Body of pancreas (tissue), 4 donors: ENCODE results near the gene KRTAP4-11. TPM values are rescaled to one million over a fixed set of nuclear protein-coding genes. Genes with fewer than 3 reads are reported as not detected.
"Not testable (repeated sequence)": the region's sequence is repeated elsewhere in the genome, so short reads cannot be mapped to it uniquely, and the experiment has no call there.

ENCODE experiments used
- ATAC-seq: fragments of 150-250 bp; one replicate; pipeline ENCODE4 v1.9.1; 2016
- DNase-seq, 4 donors: peaks; one replicate each; pipeline ENCODE4 v3.0.0-alpha.2; 2019
- H3K27ac ChIP-seq, 4 donors: fragments of 200-600 bp; sonication (generic); 1 replicate in 3 of 4; 2 replicates in 1 of 4; pipeline versions ENCODE4 v1.5.1 to v1.6.1; 2016 to 2019; ENCODE audit warnings: mild to moderate bottlenecking in 1 of 4, mixed read lengths in 1 of 4, moderate library complexity in 1 of 4
- H3K27me3 ChIP-seq, 2 donors: fragments of 200-600 bp; sonication (generic); one replicate each; pipeline ENCODE4 v1.6.0; 2016; ENCODE audit warnings: mild to moderate bottlenecking in 1 of 2
- H3K36me3 ChIP-seq, 2 donors: fragments of 200-600 bp; sonication (generic); replicated peaks in 1 of 2; 2 replicates each; pipeline ENCODE4 v1.5.1; 2016; ENCODE audit warnings: low read depth in 2 of 2; ENCODE audit not compliant: insufficient read depth in 1 of 2
- H3K4me1 ChIP-seq: fragments of 200-600 bp; sonication (generic); one replicate; pipeline ENCODE4 v1.6.0; 2016
- H3K4me3 ChIP-seq, 2 donors: fragments of 200-600 bp; sonication (generic); 1 replicate in 1 of 2; 2 replicates in 1 of 2; pipeline ENCODE4 v1.5.1; 2016 to 2019
- H3K9me3 ChIP-seq, 3 donors: fragments of 200-600 bp; sonication (generic); 1 replicate in 2 of 3; 2 replicates in 1 of 3; pipeline ENCODE4 v1.5.1; 2016
- POLR2A ChIP-seq, 3 donors: fragments of 450-650 bp; IDR thresholded peaks; one replicate each; pipeline ENCODE4 v1.6.1; 2016; ENCODE audit warnings: antibody characterized with exemption in 3 of 3, mild to moderate bottlenecking in 2 of 3
- whole genome bisulfite sequencing, 2 donors: methylation state at CpG; one replicate each; pipeline ENCODE4 v1.1.5; 2017; 5-methylcytosine and 5-hydroxymethylcytosine counted together
- intact Hi-C: fragments of 100-400 bp; cut with DNase I; formaldehyde crosslinking; loops from one replicate; pipeline ENCODE4 v1.15.1; 2023
- total RNA-seq, 2 donors: library from RNA; depleted of rRNA; stranded (reverse); fragments of >200 nt; gene quantifications; one replicate each; pipeline ENCODE4 v1.1.0, GENCODE V29; 2016
- TF ChIP-seq, protein P1 (sequence below), 7 experiments: fragments of 450-650 bp in 4 of 7; fragments of 200-600 bp in 3 of 7; sonication (generic) in 3 of 7; IDR thresholded peaks; one replicate each; pipeline ENCODE4 v1.5.1; 2016 to 2019; ENCODE audit warnings: antibody characterized with exemption in 7 of 7

Gene KRTAP4-11
- total RNA-seq, 2 donors from 2014 or later = not detected

DNA sequence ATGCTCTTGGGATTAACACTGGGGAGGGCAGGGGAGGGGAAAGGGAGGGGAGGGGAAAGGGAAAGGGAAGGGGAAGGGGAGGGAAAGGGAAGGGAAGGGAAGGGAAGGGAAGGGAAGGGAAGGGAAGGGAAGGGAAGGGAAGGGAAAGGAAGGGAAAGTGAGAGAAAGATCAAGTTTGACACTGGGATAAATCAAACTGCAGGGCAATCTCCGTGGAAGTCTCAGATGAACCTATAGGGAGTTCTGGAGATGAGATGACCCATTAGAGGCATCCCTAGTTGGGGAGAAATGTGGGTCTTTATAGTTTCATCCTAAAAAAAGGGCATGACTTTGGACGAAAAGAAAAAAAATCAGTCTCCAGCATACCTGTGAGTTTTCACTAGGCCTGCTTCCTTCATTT is 3.6 kb upstream of the KRTAP4-11 start:
- intact Hi-C loops = no loop called here
- Histone ChIP-seq H3K27me3 (no peaks in the 10 kb centered on the region), H3K27ac (no peak overlapping the region), H3K4me1 (no peaks in the 10 kb centered on the region), H3K4me3 (no peak overlapping the region), H3K9me3 (no peaks in the 10 kb centered on the region), H3K36me3 (no peaks in the 10 kb centered on the region)
- TF ChIP-seq POLR2A (IDR thresholded peaks at IDR 0.05) = no peak
- TF ChIP-seq, protein P1, sequence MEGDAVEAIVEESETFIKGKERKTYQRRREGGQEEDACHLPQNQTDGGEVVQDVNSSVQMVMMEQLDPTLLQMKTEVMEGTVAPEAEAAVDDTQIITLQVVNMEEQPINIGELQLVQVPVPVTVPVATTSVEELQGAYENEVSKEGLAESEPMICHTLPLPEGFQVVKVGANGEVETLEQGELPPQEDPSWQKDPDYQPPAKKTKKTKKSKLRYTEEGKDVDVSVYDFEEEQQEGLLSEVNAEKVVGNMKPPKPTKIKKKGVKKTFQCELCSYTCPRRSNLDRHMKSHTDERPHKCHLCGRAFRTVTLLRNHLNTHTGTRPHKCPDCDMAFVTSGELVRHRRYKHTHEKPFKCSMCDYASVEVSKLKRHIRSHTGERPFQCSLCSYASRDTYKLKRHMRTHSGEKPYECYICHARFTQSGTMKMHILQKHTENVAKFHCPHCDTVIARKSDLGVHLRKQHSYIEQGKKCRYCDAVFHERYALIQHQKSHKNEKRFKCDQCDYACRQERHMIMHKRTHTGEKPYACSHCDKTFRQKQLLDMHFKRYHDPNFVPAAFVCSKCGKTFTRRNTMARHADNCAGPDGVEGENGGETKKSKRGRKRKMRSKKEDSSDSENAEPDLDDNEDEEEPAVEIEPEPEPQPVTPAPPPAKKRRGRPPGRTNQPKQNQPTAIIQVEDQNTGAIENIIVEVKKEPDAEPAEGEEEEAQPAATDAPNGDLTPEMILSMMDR (IDR thresholded peaks at IDR 0.05) = no peak
- ATAC-seq = no peak
- no peak for DNase-seq
- WGBS, 2 donors = 59 to 76% methylated on average over 2 of the region's 2 CpGs

DNA sequence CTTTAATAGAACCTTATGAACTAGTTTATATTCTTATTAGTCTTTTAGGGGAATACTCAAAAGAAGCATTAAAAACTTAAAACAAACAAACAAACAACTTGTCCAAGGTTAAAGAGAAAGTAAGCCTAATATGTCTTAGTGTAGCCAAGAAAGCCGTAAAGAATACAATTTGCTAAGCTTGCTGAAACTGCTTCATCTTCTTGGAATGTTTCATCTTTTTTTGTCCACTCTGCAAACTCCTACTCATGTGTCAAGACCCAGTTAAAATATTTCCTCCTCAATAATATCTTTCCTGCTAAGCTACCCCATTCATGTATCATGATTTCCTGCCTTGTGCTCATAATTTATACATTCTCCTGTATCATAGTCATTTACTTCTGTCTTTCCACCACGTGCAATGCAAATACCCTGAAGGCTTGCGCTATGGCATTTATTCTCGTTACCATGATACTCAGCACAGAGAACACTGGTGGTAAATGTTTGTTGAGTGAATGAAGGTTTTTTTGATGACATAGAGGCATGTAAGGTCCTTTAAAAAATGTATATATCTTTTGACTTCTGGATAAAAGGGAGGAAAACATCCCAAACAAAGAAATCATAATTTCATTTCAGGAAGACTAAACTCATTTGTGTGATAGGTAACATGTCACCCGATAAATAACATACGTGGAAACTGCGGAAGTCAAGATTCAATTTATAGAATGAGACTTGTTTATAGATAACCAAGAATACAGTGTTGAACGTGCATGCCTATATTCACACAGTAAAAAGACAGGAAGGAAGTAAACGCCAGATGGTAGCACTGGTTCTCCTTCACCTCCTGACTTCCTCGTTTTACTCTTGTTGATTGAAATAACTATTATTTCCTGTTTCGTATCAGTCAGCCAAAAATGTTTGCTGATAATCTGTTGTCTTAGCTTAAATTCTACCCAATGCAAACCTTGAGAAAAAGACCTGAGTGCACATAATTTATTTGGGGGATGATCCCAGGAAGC is 1.8 kb upstream of the KRTAP4-11 start:
- H3K36me3 ChIP-seq, H3K4me1 ChIP-seq, H3K27ac ChIP-seq, DNase-seq, H3K4me3 ChIP-seq, intact Hi-C loops, H3K9me3 ChIP-seq, ATAC-seq, H3K27me3 ChIP-seq: not testable (repeated sequence)
- WGBS, 2 donors = 46 to 64% methylated on average over 11 of the region's 11 CpGs

DNA sequence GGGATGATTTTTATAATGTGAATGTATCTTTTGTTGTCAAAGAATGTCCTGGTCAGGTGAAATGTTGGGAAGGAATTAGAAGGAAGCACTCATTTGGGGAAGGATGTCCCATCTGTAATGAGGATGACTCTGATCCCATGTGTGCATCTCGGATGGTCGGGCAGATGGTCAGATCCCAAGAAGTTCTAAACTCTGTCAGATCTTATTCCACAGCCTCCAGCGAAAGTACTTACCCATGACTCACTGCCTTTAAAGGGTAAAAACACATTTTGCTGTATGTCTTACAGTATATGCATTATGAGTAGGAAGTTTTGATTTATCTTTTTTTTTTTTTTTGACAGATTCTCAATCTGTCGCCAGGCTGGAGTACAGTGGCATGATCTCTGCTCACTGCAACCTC is 548 bp upstream of the KRTAP4-11 start:
- DNase-seq (no peak), ATAC-seq (no peak)
- Histone ChIP-seq H3K27me3 (no peaks in the 10 kb centered on the region), H3K4me1 (no peaks in the 10 kb centered on the region), H3K9me3 (no peaks in the 10 kb centered on the region), H3K27ac (no peak overlapping the region), H3K36me3 (no peaks in the 10 kb centered on the region), H3K4me3 (no peak overlapping the region)
- WGBS, 2 donors = 71 to 72% methylated on average over 4 of the region's 4 CpGs
- TF ChIP-seq POLR2A (IDR thresholded peaks at IDR 0.05) = no peak
- TF ChIP-seq, protein P1 (IDR thresholded peaks at IDR 0.05) = no peak
- intact Hi-C loops = no loop called here

DNA sequence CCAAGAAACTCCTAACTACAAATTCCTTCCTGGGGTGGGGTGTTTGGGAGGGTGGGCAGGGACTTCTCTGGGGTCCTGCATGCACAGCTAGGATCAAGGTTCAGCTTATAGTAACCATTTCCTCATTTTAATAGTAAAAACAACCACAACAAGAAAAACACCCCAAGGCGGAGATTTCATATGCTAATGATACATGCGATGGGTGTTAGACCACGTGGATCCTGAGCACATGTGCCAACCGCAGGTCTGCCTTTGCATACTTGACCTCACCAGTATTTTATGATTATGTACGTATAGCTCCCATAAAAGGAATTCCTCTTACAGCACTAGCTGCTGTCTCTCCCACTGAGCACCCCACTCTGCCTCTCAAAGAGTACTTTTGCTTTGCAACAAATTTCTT is 1.9 kb downstream of the KRTAP4-11 start:
- TF ChIP-seq POLR2A (IDR thresholded peaks at IDR 0.05) = no peak
- TF ChIP-seq, protein P1 (IDR thresholded peaks at IDR 0.05) = no peak
- H3K27me3 ChIP-seq = no peaks in the 10 kb centered on the region
- no peak for DNase-seq
- intact Hi-C loops = no loop called here
- H3K9me3 ChIP-seq = no peaks in the 10 kb centered on the region
- 50 to 53% methylated on average over 5 of the region's 5 CpGs for WGBS, 2 donors
- H3K4me3 ChIP-seq = no peak overlapping the region
- no peak overlapping the region for H3K27ac ChIP-seq
- H3K36me3 ChIP-seq = no peaks in the 10 kb centered on the region
- H3K4me1 ChIP-seq = no peaks in the 10 kb centered on the region
- ATAC-seq = no peak

DNA sequence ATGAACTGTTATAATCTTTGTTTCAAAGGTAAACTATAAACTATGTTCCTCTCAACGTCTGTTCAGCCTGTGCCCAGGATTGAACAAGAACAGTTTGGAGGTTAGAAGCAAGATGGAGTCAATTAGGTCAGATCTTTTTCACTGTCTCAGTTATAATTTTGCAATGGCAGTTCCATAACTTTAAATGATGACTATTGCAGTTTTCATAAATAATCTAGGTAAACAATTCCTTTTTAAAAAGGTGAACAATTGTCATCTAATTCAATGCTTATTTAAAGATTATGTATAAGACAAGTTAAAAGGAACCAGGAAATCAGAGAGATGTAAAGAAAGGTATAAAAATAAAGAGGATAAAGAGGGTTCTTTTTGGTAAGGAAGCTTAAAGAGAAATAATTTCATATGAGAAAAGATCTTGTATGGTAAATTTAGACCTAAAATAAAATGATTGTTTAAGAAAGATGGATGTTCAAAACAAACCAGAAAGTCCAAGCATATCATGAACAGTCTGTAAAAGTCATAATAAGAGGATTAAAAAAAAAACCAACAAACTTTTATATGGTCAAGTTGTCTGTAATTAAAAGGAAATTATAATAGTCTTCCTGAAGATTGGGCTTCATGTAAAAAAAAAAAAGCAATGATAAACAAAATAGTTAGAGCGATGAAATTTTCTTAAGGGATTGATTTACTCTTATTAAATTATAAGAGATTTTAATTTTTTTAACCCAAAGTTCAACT is 6.9 kb downstream of the KRTAP4-11 start:
- WGBS, 2 donors = 64 to 66% methylated on average over 2 of the region's 2 CpGs
- no peaks in the 10 kb centered on the region for H3K9me3 ChIP-seq
- DNase-seq (no peak), ATAC-seq (no peak)
- intact Hi-C loops = no loop called here
- H3K27ac ChIP-seq = no peak overlapping the region
- no peak overlapping the region for H3K4me3 ChIP-seq
- no peaks in the 10 kb centered on the region for H3K36me3 ChIP-seq
- H3K27me3 ChIP-seq = no peaks in the 10 kb centered on the region
- H3K4me1 ChIP-seq = no peaks in the 10 kb centered on the region
- TF ChIP-seq, protein P1 (IDR thresholded peaks at IDR 0.05) = no peak
- TF ChIP-seq POLR2A (IDR thresholded peaks at IDR 0.05) = no peak

DNA sequence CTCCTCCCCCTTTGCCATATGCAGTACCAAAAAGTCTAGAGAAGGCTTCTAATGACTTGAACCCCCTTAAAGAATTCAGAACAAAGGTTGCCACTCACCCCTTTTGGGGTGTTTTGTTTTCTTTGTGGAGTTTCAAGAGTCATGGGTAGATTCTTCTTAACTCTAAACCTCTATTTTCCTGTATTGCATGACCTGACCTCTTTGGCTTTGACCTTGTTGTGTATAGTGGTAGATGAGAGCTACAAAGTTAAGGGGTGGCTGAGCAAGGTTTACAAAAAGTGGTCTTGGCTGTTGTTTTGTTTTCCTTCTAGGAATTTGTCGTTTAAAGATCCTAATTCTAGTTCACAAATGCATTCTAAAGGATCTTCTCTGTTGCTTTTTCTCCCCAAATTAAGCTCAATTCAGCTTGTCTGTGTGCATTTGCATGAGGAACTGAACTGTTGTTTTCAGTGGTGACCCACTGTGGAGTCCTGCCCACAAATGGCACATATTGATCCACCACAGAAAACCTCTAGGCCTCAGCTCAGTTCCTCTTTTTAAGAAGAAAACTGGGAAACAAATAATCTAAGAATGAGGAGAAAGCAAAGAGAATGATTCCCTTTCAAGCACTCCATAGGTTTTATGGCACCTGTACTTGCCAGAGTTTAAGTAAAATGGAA is 9.3 kb downstream of the KRTAP4-11 start:
- H3K9me3 ChIP-seq, H3K36me3 ChIP-seq, H3K4me3 ChIP-seq, DNase-seq, ATAC-seq, H3K27ac ChIP-seq, H3K4me1 ChIP-seq, intact Hi-C loops, H3K27me3 ChIP-seq: not testable (repeated sequence)
- 0 to 44% methylated on average over 1 of the region's 1 CpG for WGBS, 2 donors
